ENCODE results near the gene LTBP1. TPM values are rescaled to one million over a fixed set of nuclear protein-coding genes. Genes with fewer than 3 reads are reported as not detected.

The LTBP1 gene
- total RNA-seq, 4 donors from 2014 or later = 5.1 to 12.9 (median 10.7) TPM

DNA sequence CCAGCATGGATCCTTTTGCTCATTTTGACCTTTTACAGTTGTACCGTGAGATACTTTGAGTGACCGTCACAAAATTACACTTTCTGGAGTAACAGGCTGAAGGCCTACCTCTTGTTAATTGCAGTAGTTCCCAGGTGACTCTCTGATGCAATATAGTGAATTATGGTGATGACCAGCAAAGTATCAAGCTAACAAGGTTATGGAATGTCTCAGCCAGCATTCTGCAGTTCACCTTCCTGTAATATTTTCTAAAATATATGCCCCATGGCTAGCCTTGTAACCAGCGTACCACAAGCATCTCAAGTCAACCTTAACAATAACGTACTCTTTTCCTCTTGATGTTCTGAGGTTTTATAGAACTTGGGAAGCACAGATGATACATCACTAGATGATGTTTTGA, 234.7 kb downstream of the LTBP1 start:
- Histone ChIP-seq H3K4me1 (no peaks in the 10 kb centered on the region), H3K36me3 (no peaks in the 10 kb centered on the region), H3K9me3 (no peaks in the 10 kb centered on the region), H3K27ac (no peak overlapping the region), H3K27me3 (no peaks in the 10 kb centered on the region), H3K4me3 (replicated peaks in 1 of 3) (no peak overlapping the region)
- TF ChIP-seq, protein P1, sequence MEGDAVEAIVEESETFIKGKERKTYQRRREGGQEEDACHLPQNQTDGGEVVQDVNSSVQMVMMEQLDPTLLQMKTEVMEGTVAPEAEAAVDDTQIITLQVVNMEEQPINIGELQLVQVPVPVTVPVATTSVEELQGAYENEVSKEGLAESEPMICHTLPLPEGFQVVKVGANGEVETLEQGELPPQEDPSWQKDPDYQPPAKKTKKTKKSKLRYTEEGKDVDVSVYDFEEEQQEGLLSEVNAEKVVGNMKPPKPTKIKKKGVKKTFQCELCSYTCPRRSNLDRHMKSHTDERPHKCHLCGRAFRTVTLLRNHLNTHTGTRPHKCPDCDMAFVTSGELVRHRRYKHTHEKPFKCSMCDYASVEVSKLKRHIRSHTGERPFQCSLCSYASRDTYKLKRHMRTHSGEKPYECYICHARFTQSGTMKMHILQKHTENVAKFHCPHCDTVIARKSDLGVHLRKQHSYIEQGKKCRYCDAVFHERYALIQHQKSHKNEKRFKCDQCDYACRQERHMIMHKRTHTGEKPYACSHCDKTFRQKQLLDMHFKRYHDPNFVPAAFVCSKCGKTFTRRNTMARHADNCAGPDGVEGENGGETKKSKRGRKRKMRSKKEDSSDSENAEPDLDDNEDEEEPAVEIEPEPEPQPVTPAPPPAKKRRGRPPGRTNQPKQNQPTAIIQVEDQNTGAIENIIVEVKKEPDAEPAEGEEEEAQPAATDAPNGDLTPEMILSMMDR (IDR thresholded peaks at IDR 0.05) = no peak
- TF ChIP-seq POLR2A (IDR thresholded peaks at IDR 0.05) = no peak
- WGBS, 2 donors = 69 to 89% methylated on average over 4 of the region's 4 CpGs
- DNase-seq = no peak
- intact Hi-C loops (cut with DNase I) = no loop called here

- no peak for DNase-seq
- H3K27me3 ChIP-seq = no peaks in the 10 kb centered on the region
- no peak for TF ChIP-seq POLR2A (IDR thresholded peaks at IDR 0.05)
- TF ChIP-seq, protein P1 (IDR thresholded peaks at IDR 0.05) = no peak
- WGBS, 2 donors = 58 to 60% methylated on average over 3 of the region's 3 CpGs
- H3K4me3 ChIP-seq (replicated peaks in 1 of 3) = no peak overlapping the region
- H3K36me3 ChIP-seq = no peaks in the 10 kb centered on the region
- intact Hi-C loops (cut with DNase I) = no loop called here
- H3K27ac ChIP-seq = no peak overlapping the region
- H3K9me3 ChIP-seq = no peaks in the 10 kb centered on the region
- H3K4me1 ChIP-seq = no peaks in the 10 kb centered on the region
Measured at GRCh38 chr2:33184041-33184440, 237.3 kb downstream of the LTBP1 start.

DNA sequence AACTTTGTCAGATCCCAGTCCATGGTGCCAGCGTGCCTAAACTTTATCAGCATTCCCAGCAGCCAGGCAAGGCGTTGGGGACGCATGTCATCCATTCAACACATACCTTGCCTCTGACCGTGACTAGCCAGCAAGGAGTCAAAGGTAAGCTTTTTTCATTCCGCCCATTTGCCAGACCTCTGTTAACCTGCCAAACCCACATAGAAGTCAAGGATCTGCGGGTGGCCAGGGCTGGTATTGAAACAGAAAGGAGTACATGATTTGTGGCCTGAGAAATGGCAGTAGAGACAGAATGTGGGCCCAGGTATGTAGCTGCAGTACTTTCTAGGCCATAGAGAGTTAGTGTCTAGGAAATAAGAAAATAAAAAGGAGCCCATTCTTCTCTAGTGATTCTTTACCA, 240.2 kb downstream of the LTBP1 start:
- Histone ChIP-seq H3K9me3 (no peaks in the 10 kb centered on the region), H3K27ac (no peak overlapping the region), H3K27me3 (no peaks in the 10 kb centered on the region), H3K4me1 (no peaks in the 10 kb centered on the region), H3K36me3 (no peaks in the 10 kb centered on the region), H3K4me3 (replicated peaks in 1 of 3) (no peak overlapping the region)
- no peak for TF ChIP-seq POLR2A (IDR thresholded peaks at IDR 0.05)
- TF ChIP-seq, protein P1 (IDR thresholded peaks at IDR 0.05) = no peak
- intact Hi-C loops (cut with DNase I) = no loop called here
- 82 to 92% methylated on average over 6 of the region's 6 CpGs for WGBS, 2 donors
- no peak for DNase-seq

- no peak overlapping the region for H3K4me3 ChIP-seq (replicated peaks in 1 of 3)
- no peak overlapping the region for H3K27ac ChIP-seq
- intact Hi-C loops (cut with DNase I) = no loop called here
- no peaks in the 10 kb centered on the region for H3K4me1 ChIP-seq
- H3K27me3 ChIP-seq = no peaks in the 10 kb centered on the region
- H3K36me3 ChIP-seq = no peaks in the 10 kb centered on the region
- TF ChIP-seq POLR2A (IDR thresholded peaks at IDR 0.05) = no peak
- TF ChIP-seq, protein P1 (IDR thresholded peaks at IDR 0.05) = no peak
- DNase-seq = no peak
- 97 to 99% methylated on average over 3 of the region's 3 CpGs for WGBS, 2 donors
- H3K9me3 ChIP-seq = no peaks in the 10 kb centered on the region
Measured at GRCh38 chr2:33188799-33189198, 242.0 kb downstream of the LTBP1 start.

DNA sequence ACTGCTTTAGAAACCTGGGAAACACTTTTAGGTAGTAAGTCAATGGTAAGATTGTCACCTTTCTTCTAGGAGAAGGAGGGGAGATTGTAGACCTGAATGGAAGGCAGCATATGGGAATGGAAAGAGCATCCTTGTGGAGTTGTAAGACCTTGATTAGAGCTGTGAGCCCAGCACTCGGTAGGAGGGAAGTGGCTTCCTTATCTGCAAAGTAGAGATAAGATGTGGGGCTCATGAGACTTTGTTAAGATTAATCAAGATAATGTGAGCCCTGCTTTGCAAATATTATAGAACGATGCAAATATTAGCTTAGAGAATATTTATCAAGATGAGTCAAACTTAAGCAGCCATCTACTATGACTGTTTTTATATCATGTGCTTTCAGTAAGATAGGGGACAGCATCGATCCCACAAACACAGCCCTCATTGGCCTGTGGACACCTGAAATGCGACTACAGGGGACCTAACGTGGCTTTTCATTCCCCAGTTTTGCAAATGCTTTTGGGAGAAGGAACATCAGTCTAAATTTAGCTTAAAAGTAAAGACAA, 243.7 kb downstream of the LTBP1 start:
- H3K4me1 ChIP-seq = no peaks in the 10 kb centered on the region
- no peak overlapping the region for H3K27ac ChIP-seq
- TF ChIP-seq, protein P1 (IDR thresholded peaks at IDR 0.05) = no peak
- TF ChIP-seq POLR2A (IDR thresholded peaks at IDR 0.05) = no peak
- H3K27me3 ChIP-seq = no peaks in the 10 kb centered on the region
- WGBS, 2 donors = 72 to 73% methylated on average over 5 of the region's 5 CpGs
- H3K36me3 ChIP-seq = no peaks in the 10 kb centered on the region
- intact Hi-C loops (cut with DNase I) = no loop called here
- no peak for DNase-seq
- no peaks in the 10 kb centered on the region for H3K9me3 ChIP-seq
- H3K4me3 ChIP-seq (replicated peaks in 1 of 3) = no peak overlapping the region
